ENCODE results near the gene DEDD. TPM values are rescaled to one million over a fixed set of nuclear protein-coding genes. Genes with fewer than 3 reads are reported as not detected.

Gene DEDD
- total RNA-seq, 1 experiment from 2014 or later: 39.2 TPM

DNA sequence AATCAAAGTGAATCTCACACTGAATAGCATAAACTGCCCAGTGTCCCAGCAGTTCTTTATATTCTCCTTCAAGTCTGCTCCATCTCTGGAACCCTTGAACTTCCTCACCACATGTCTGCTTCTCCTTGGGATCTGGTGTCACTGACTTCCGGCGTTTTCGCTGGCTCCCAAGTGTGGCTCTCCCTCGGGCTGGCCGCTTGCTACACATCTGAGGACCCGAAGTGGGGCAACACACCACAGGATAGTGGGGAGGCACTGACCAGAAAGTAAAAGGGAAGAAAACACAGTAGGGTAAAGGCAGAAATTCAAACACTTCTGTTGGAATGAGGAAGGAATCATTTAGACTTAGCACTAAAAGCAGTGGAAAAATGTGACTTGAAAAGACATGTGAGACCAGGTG lies 9.5 kb downstream of the DEDD start:
- DNase-seq: no peak
- POLR2A ChIA-PET (ENCODE audit: unreplicated experiment): no interaction called here
- Histone ChIP-seq H3K79me2 (ENCODE audit: low read length) (peaks cover 49% of the 10 kb centered on the region), H3K27me3 (ENCODE audit: low read length) (no peaks in the 10 kb centered on the region), H3K9me2 (replicated peaks; ENCODE audit: low read length) (no peaks in the 10 kb centered on the region), H3K4me2 (ENCODE audit: low read length) (no peak overlapping the region), H4K20me1 (ENCODE audit: low read length) (no peaks in the 10 kb centered on the region), H3K9ac (ENCODE audit: low read length) (no peak overlapping the region), H3K36me3 (ENCODE audit: low read depth, low read length) (peaks cover 64% of the 10 kb centered on the region), H3K4me1 (ENCODE audit: insufficient read depth, low read length) (peaks cover 20% of the 10 kb centered on the region), H2AFZ (ENCODE audit: low read length) (no peak overlapping the region), H3K9me3 (ENCODE audit: low read length) (no peaks in the 10 kb centered on the region), H3F3A (ENCODE audit: low read length, unreplicated experiment) (no peaks in the 10 kb centered on the region), H3K27ac (ENCODE audit: low read length) (no peak overlapping the region), H3K4me3 (ENCODE audit: low read length) (no peak overlapping the region)
- no TSS peak for BruUV-seq (replicated peaks)
- intact Hi-C loops (cut with micrococcal nuclease): no loop called here
- CTCF ChIA-PET: no interaction called here
- ATAC-seq: no peak
- TF ChIP-seq, protein P1, sequence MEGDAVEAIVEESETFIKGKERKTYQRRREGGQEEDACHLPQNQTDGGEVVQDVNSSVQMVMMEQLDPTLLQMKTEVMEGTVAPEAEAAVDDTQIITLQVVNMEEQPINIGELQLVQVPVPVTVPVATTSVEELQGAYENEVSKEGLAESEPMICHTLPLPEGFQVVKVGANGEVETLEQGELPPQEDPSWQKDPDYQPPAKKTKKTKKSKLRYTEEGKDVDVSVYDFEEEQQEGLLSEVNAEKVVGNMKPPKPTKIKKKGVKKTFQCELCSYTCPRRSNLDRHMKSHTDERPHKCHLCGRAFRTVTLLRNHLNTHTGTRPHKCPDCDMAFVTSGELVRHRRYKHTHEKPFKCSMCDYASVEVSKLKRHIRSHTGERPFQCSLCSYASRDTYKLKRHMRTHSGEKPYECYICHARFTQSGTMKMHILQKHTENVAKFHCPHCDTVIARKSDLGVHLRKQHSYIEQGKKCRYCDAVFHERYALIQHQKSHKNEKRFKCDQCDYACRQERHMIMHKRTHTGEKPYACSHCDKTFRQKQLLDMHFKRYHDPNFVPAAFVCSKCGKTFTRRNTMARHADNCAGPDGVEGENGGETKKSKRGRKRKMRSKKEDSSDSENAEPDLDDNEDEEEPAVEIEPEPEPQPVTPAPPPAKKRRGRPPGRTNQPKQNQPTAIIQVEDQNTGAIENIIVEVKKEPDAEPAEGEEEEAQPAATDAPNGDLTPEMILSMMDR (conservative IDR thresholded peaks at IDR 0.05; ENCODE audit: low read depth, low read length): no peak
- no peak for TF ChIP-seq EZH2phosphoT487 (IDR thresholded peaks at IDR 0.05; ENCODE audit: borderline replicate concordance, low read length)
- TF ChIP-seq EZH2 (IDR thresholded peaks at IDR 0.05; ENCODE audit: low read length, unreplicated experiment): no peak

DNA sequence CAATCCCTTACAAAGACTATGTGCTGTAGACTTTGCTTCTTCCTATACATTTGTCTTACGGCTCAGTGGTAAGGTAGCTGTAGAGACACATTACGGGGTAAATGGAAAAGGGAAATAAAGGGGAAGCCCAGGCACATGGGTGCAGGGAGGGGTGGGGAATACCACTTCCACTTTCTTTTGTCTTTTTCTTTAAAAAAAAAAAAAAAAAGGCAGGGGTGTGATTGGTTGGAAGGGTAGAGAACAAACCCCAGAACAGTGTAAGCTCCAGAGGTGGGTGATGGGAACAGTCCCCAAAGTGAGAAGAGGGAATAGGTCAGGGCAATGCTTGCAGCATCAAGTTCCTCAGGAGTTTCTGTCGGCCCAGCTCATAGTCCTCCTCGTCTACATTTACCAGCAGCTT lies 10.6 kb downstream of the DEDD start:
- no peaks in the 10 kb centered on the region for H3K27me3 ChIP-seq (ENCODE audit: low read length)
- no TSS peak for BruUV-seq (replicated peaks)
- H4K20me1 ChIP-seq (ENCODE audit: low read length): no peaks in the 10 kb centered on the region
- intact Hi-C loops (cut with micrococcal nuclease): no loop called here
- DNase-seq (no peak), ATAC-seq (no peak)
- no peak overlapping the region for H2AFZ ChIP-seq (ENCODE audit: low read length)
- peaks cover 54% of the 10 kb centered on the region for H3K36me3 ChIP-seq (ENCODE audit: low read depth, low read length)
- H3K79me2 ChIP-seq (ENCODE audit: low read length): peaks cover 49% of the 10 kb centered on the region
- TF ChIP-seq EZH2phosphoT487 (IDR thresholded peaks at IDR 0.05; ENCODE audit: borderline replicate concordance, low read length): no peak
- TF ChIP-seq, protein P1 (conservative IDR thresholded peaks at IDR 0.05; ENCODE audit: low read depth, low read length): no peak
- no peak for TF ChIP-seq EZH2 (IDR thresholded peaks at IDR 0.05; ENCODE audit: low read length, unreplicated experiment)
- no peak overlapping the region for H3K4me2 ChIP-seq (ENCODE audit: low read length)
- H3K4me1 ChIP-seq (ENCODE audit: insufficient read depth, low read length): peaks cover 21% of the 10 kb centered on the region
- no peaks in the 10 kb centered on the region for H3F3A ChIP-seq (ENCODE audit: low read length, unreplicated experiment)
- no peaks in the 10 kb centered on the region for H3K9me2 ChIP-seq (replicated peaks; ENCODE audit: low read length)
- no peak overlapping the region for H3K27ac ChIP-seq (ENCODE audit: low read length)
- H3K9ac ChIP-seq (ENCODE audit: low read length): no peak overlapping the region
- ChIA-PET POLR2A (ENCODE audit: unreplicated experiment) (interaction anchor here (0.6 kb wide), 1 partner anchor 106 kb away, joined by 3 read pairs; no protein-coding TSS in a partner anchor), CTCF (no interaction called here)
- no peaks in the 10 kb centered on the region for H3K9me3 ChIP-seq (ENCODE audit: low read length)
- H3K4me3 ChIP-seq (ENCODE audit: low read length): no peak overlapping the region

DNA sequence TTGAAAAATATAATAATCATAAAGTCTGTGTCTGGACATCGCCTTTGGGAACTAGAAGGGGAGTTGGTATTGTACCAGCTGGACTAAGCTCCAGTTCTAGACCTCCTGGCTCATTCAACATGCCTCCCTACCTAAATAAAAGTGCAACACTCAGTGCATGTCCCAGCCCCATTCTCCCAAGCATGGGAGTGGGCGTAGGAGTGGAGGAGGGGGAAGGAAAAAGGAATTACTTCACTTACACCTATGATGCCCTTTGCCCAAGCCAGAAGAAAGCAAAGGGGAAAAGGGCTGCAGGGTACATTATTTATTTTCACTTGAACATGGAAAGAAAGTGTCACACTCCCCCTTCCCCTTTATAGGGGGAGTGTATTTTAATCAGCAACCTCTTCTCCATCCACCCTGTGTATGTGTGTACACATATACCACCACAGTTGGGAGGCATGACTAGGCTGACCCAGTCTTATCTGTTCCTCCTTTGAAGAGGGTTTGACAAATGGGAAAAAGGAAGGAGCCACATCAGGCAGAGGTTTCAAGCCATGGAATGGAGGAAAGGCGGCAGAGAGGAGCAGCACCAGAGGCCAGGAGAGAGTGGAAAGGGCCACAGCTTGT lies 11.3 kb downstream of the DEDD start:
- CTCF ChIA-PET: no interaction called here
- H3K79me2 ChIP-seq (ENCODE audit: low read length): peaks cover 52% of the 10 kb centered on the region

More for the DNA sequence above, 11.3 kb downstream of the DEDD start:
- DNase-seq: no peak
- H2AFZ ChIP-seq (ENCODE audit: low read length): no peak overlapping the region
- no peaks in the 10 kb centered on the region for H3F3A ChIP-seq (ENCODE audit: low read length, unreplicated experiment)
- POLR2A ChIA-PET (ENCODE audit: unreplicated experiment): no interaction called here
- no TSS peak for BruUV-seq (replicated peaks)
- no peaks in the 10 kb centered on the region for H3K27me3 ChIP-seq (ENCODE audit: low read length)
- H3K36me3 ChIP-seq (ENCODE audit: low read depth, low read length): peaks cover 52% of the 10 kb centered on the region
- TF ChIP-seq EZH2phosphoT487 (IDR thresholded peaks at IDR 0.05; ENCODE audit: borderline replicate concordance, low read length): no peak
- TF ChIP-seq EZH2 (IDR thresholded peaks at IDR 0.05; ENCODE audit: low read length, unreplicated experiment): no peak
- TF ChIP-seq, protein P1 (conservative IDR thresholded peaks at IDR 0.05; ENCODE audit: low read depth, low read length): no peak
- H4K20me1 ChIP-seq (ENCODE audit: low read length): no peaks in the 10 kb centered on the region
- H3K9me2 ChIP-seq (replicated peaks; ENCODE audit: low read length): no peaks in the 10 kb centered on the region
- no peak overlapping the region for H3K27ac ChIP-seq (ENCODE audit: low read length)
- no peak overlapping the region for H3K4me2 ChIP-seq (ENCODE audit: low read length)
- intact Hi-C loops (cut with micrococcal nuclease): no loop called here
- ATAC-seq: no peak
- peaks cover 27% of the 10 kb centered on the region for H3K4me1 ChIP-seq (ENCODE audit: insufficient read depth, low read length)
- H3K9ac ChIP-seq (ENCODE audit: low read length): no peak overlapping the region
- H3K9me3 ChIP-seq (ENCODE audit: low read length): no peaks in the 10 kb centered on the region
- no peak overlapping the region for H3K4me3 ChIP-seq (ENCODE audit: low read length)

All from PC-3 (cell line).